Neuronal stem cell (in vitro differentiated cells): Measurements from ENCODE around the gene LRRC73. TPM values are rescaled to one million over a fixed set of nuclear protein-coding genes. Genes with fewer than 3 reads are reported as not detected.
"Not testable (repeated sequence)": the region's sequence is repeated elsewhere in the genome, so short reads cannot be mapped to it uniquely, and the experiment has no call there.

Source experiments
- DNase-seq: peaks from one replicate; pipeline ENCODE4 v3.0.0-alpha.2; 2013; ENCODE audit warnings: low spot score
- H2AFZ ChIP-seq: one replicate; pipeline ENCODE4 v1.6.1; 2013; ENCODE audit warnings: mild to moderate bottlenecking, low read length, inconsistent platforms
- H2AK5ac ChIP-seq: 2 replicates; pipeline ENCODE4 v1.6.1; 2013; ENCODE audit warnings: low read depth, mild to moderate bottlenecking, inconsistent platforms, low read length, moderate library complexity, mixed read lengths
- H2BK120ac ChIP-seq: 2 replicates; pipeline ENCODE4 v1.6.1; 2013; ENCODE audit warnings: low read depth, mild to moderate bottlenecking, inconsistent platforms, low read length, moderate library complexity, mixed read lengths
- H2BK12ac ChIP-seq: one replicate; pipeline ENCODE4 v1.6.1; 2013; ENCODE audit warnings: low read length, inconsistent platforms
- H2BK15ac ChIP-seq: 2 replicates; pipeline ENCODE4 v1.6.1; 2013; ENCODE audit warnings: mild to moderate bottlenecking, low read length, inconsistent platforms, mixed read lengths
- H2BK5ac ChIP-seq: one replicate; pipeline ENCODE4 v1.6.1; 2013; ENCODE audit warnings: inconsistent platforms, mild to moderate bottlenecking, low read length, moderate library complexity
- H3K14ac ChIP-seq: one replicate; pipeline ENCODE4 v1.6.1; 2013; ENCODE audit warnings: low read length, inconsistent platforms
- H3K18ac ChIP-seq: 2 replicates; pipeline ENCODE4 v1.6.1; 2013; ENCODE audit warnings: low read length, inconsistent platforms
- H3K23ac ChIP-seq: 2 replicates; pipeline ENCODE4 v1.6.1; 2013; ENCODE audit warnings: low read depth, mild to moderate bottlenecking, mixed read lengths, low read length, inconsistent platforms; ENCODE audit not compliant: poor library complexity
- H3K27ac ChIP-seq: replicated peaks from 3 replicates; pipeline ENCODE4 v1.5.1; 2013; ENCODE audit warnings: low read length, inconsistent platforms
- H3K27me3 ChIP-seq, 3 experiments: 2 replicates each; pipeline ENCODE4 v1.6.1; 2013; ENCODE audit warnings: low read length in 3 of 3, mild to moderate bottlenecking in 2 of 3, inconsistent platforms in 1 of 3, low read depth in 1 of 3, mixed read lengths in 1 of 3, moderate library complexity in 1 of 3; ENCODE audit not compliant: control insufficient read depth in 3 of 3, insufficient read depth in 3 of 3
- H3K36me3 ChIP-seq, 2 donors: replicated peaks in 1 of 2; 2 replicates each; pipeline ENCODE4 v1.6.1; 2013; ENCODE audit warnings: low read length in 2 of 2; ENCODE audit not compliant: control insufficient read depth in 2 of 2, insufficient read depth in 2 of 2
- H3K4ac ChIP-seq: 2 replicates; pipeline ENCODE4 v1.6.1; 2013; ENCODE audit warnings: inconsistent platforms, mild to moderate bottlenecking, low read length, moderate library complexity
- H3K4me1 ChIP-seq, 2 donors: 1 replicate in 1 of 2; 2 replicates in 1 of 2; pipeline ENCODE4 v1.6.1; 2013; ENCODE audit warnings: low read length in 2 of 2, low read depth in 1 of 2; ENCODE audit not compliant: control insufficient read depth in 2 of 2, insufficient read depth in 1 of 2
- H3K4me2 ChIP-seq: one replicate; pipeline ENCODE4 v1.6.1; 2013; ENCODE audit warnings: mild to moderate bottlenecking, low read length, inconsistent platforms; ENCODE audit not compliant: insufficient read depth, poor library complexity, severe bottlenecking
- H3K4me3 ChIP-seq, 2 donors: 2 replicates each; pipeline ENCODE4 v1.5.1; 2013; ENCODE audit warnings: low read length in 2 of 2, mild to moderate bottlenecking in 2 of 2, inconsistent platforms in 1 of 2, moderate library complexity in 1 of 2
- H3K79me1 ChIP-seq: one replicate; pipeline ENCODE4 v1.6.1; 2013; ENCODE audit warnings: low read depth, mild to moderate bottlenecking, inconsistent platforms, low read length, moderate library complexity
- H3K9ac ChIP-seq: one replicate; pipeline ENCODE4 v1.6.1; 2013; ENCODE audit warnings: mild to moderate bottlenecking, low read depth, low read length, inconsistent platforms; ENCODE audit not compliant: poor library complexity
- H3K9me3 ChIP-seq, 2 donors: replicated peaks in 1 of 2; 2 replicates each; pipeline versions ENCODE3 to v1.6.1; 2013; ENCODE audit warnings: low read length in 2 of 2, mild to moderate bottlenecking in 2 of 2, inconsistent platforms in 1 of 2, low read depth in 1 of 2, mixed read lengths in 1 of 2, moderate library complexity in 1 of 2; ENCODE audit not compliant: control insufficient read depth in 2 of 2, insufficient read depth in 1 of 2
- H4K8ac ChIP-seq: one replicate; pipeline ENCODE4 v1.6.1; 2013; ENCODE audit warnings: low read depth, mild to moderate bottlenecking, inconsistent platforms, low read length, moderate library complexity
- H4K91ac ChIP-seq: one replicate; pipeline ENCODE4 v1.6.1; 2013; ENCODE audit warnings: low read length, low read depth, mild to moderate bottlenecking, inconsistent platforms; ENCODE audit not compliant: poor library complexity
- WGBS, 2 donors: extraction: QIAGEN DNeasy Blood & Tissue Kit; methylation state at CpG; one replicate each; pipeline ENCODE4 v1.1.7; 2013; ENCODE audit warnings: missing lambda C conversion rate in 2 of 2, mixed read lengths in 1 of 2; ENCODE audit not compliant: insufficient read length in 2 of 2, insufficient replicate concordance in 1 of 2; ENCODE audit errors: extremely low coverage in 2 of 2; 5-methylcytosine and 5-hydroxymethylcytosine counted together
- small RNA-seq: library from polyadenylated mRNA; stranded (forward); fragments of <200 nt; extraction: miRNeasy Mini kit (QIAGEN cat#:217004); gene quantifications from one replicate; pipeline ENCODE3, GENCODE V24; 2013; ENCODE audit not compliant: insufficient read depth

The LRRC73 gene

DNA sequence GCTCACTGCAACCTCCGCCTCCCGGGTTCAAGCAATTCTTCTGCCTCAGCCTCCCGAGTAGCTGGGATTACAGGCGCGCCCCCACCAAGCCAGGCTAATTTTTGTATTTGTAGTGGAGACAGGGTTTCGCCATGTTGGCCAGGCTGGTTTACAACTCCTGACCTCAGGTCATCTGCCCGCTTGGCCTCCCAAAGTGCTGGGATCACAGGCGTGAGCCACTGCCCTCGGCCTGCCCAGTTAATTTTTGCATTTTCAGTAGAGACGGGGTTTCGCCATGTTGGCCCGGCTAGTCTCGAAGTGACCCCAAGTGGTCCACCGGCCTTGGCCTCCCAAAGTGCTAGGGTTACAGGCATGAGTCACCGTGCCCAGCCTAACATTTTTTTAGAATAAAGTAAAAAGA lies 52.0 kb downstream of the LRRC73 start:
- H2BK15ac ChIP-seq, H4K91ac ChIP-seq, H3K4ac ChIP-seq, H3K9ac ChIP-seq, H2BK5ac ChIP-seq, H3K79me1 ChIP-seq, H3K4me1 ChIP-seq, H3K27ac ChIP-seq, H4K8ac ChIP-seq, H2BK12ac ChIP-seq, DNase-seq, H3K18ac ChIP-seq, H3K23ac ChIP-seq, H3K9me3 ChIP-seq, H2AK5ac ChIP-seq, H2AFZ ChIP-seq, H2BK120ac ChIP-seq, H3K4me2 ChIP-seq, H3K14ac ChIP-seq, H3K36me3 ChIP-seq, H3K4me3 ChIP-seq: not testable (repeated sequence)
- peaks cover 2 to 25% (median 20%) of the 10 kb centered on the region in 3 experiments for H3K27me3 ChIP-seq
- no CpG with 5 or more reads among the region's 15 CpGs for WGBS, 2 donors

DNA sequence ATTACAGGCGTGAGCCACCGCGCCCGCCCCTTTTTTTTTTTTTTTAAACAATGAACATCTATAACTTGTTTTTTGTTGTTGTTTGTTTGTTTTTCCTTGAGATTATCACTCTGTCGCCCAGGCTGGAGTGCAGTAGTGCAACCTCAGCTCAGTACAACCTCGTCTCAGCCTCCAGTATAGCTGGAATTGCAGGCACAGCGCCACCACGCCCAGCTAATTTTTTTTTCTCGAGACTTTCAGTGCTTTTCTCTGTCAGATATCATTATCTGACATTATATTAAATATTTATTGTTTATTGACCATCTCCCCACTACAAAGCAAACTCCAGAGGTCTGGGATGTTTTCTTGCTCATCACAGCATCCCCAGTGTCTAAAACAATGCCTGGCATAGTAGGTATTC lies 52.5 kb downstream of the LRRC73 start:
- Histone ChIP-seq H3K14ac (no peak overlapping the region), H2AFZ (no peak overlapping the region), H3K4me3 (no peak overlapping the region), H2BK12ac (no peak overlapping the region), H4K91ac (no peak overlapping the region), H3K79me1 (no peaks in the 10 kb centered on the region), H4K8ac (no peak overlapping the region), H3K9me3 (no peaks in the 10 kb centered on the region), H3K4me2 (no peak overlapping the region), H3K4me1 (peaks cover 0 to 4% of the 10 kb centered on the region in 2 donors), H2AK5ac (no peak overlapping the region), H3K23ac (no peak overlapping the region), H2BK5ac (no peak overlapping the region), H3K36me3 (peaks cover 4 to 6% of the 10 kb centered on the region in 2 donors), H3K27ac (no peak overlapping the region), H2BK15ac (no peak overlapping the region), H3K4ac (no peak overlapping the region), H3K27me3 (peaks cover 2 to 20% (median 20%) of the 10 kb centered on the region in 3 experiments), H2BK120ac (no peak overlapping the region), H3K18ac (no peak overlapping the region), H3K9ac (no peak overlapping the region)
- no peak for DNase-seq
- WGBS, 2 donors, result no CpG with 5 or more reads among the region's 9 CpGs

Small RNAs within 50 kb of the gene (small RNA-seq; reads per million reads assigned to genes)
- not detected for gene RF00426
- not detected for gene RNU6-1113P
